ENCODE results near the gene C4orf54. TPM values are rescaled to one million over a fixed set of nuclear protein-coding genes. Genes with fewer than 3 reads are reported as not detected.

The C4orf54 gene
- total RNA-seq, 6 experiments from 2014 or later, result 0.02 to 0.03 (median 0.02) TPM; not detected in 1

DNA sequence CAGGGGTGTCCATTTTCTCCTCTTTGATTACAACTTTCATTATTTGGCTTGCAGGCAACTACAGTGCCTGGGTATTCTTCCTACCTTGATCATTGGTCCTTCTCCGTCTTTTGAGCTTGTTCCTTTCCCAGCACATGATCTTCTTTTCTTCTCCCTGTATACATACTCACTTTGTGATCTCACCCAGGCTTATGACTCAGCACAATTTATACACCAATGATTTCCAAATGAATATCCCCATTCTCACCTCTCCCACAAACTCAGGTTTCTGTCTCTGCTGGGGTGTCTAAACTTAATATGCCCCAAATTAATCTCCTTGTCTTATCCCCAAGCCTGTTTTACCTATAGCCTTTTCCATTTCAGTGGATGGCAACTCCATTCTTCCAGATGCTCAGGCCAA, 19.5 kb upstream of the C4orf54 start:
- H3K9me3 Mint-ChIP-seq, result peaks cover 25% of the 10 kb centered on the region
- peaks cover 2% of the 10 kb centered on the region; the same call in 1 of the 2 replicates for H3K27me3 Mint-ChIP-seq (ENCODE audit: insufficient read depth)
- H3K27ac Mint-ChIP-seq, result no peak overlapping the region
- H3K36me3 Mint-ChIP-seq (ENCODE audit: low read depth), result no peaks in the 10 kb centered on the region; the same call in 1 of the 2 replicates
- TF ChIP-seq, protein P1, sequence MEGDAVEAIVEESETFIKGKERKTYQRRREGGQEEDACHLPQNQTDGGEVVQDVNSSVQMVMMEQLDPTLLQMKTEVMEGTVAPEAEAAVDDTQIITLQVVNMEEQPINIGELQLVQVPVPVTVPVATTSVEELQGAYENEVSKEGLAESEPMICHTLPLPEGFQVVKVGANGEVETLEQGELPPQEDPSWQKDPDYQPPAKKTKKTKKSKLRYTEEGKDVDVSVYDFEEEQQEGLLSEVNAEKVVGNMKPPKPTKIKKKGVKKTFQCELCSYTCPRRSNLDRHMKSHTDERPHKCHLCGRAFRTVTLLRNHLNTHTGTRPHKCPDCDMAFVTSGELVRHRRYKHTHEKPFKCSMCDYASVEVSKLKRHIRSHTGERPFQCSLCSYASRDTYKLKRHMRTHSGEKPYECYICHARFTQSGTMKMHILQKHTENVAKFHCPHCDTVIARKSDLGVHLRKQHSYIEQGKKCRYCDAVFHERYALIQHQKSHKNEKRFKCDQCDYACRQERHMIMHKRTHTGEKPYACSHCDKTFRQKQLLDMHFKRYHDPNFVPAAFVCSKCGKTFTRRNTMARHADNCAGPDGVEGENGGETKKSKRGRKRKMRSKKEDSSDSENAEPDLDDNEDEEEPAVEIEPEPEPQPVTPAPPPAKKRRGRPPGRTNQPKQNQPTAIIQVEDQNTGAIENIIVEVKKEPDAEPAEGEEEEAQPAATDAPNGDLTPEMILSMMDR (IDR thresholded peaks at IDR 0.05), result no peak
- no peak for DNase-seq
- H3K4me1 Mint-ChIP-seq (ENCODE audit: low read depth), result no peaks in the 10 kb centered on the region
- no peak overlapping the region for H3K4me3 Mint-ChIP-seq

DNA sequence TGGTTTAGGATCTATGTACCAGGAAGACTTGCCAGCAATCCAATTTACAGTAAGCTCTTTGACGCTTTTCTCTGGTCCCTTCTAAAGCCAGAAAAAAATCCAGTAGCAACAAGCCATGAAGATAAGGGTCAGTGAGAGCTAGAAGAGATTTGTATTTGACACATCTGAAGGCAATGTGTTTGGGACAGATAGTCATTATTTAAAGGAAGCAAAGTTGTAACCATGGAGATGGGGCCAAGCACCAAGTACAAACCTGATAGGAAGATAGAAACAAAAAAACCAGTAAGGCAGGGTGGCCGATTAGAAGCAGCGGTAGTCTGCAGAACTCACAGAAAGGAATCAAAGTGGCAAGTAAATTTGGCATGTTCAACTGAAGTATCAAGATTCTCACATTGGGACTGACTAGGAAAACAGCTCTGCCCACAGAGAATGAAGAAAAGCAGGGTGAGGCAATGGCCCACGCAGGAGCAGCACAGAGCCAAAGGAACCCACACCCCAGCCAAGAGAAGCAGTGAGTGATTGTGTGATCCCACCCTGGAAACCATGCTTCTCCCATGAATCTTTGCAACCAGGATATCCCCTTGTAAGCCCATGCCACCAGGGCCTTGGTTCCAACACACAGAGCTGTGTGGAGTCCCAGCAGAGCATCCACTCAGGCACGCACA, 12.9 kb upstream of the C4orf54 start:
- Mint-ChIP-seq H3K36me3 (ENCODE audit: low read depth) (no peaks in the 10 kb centered on the region; the same call in 1 of the 2 replicates), H3K27me3 (ENCODE audit: insufficient read depth) (no peaks in the 10 kb centered on the region; the same call in 1 of the 2 replicates), H3K4me3 (no peak overlapping the region), H3K4me1 (ENCODE audit: low read depth) (no peaks in the 10 kb centered on the region), H3K9me3 (peaks cover 33% of the 10 kb centered on the region), H3K27ac (no peak overlapping the region)
- no peak for DNase-seq
- TF ChIP-seq, protein P1 (IDR thresholded peaks at IDR 0.05), result no peak

DNA sequence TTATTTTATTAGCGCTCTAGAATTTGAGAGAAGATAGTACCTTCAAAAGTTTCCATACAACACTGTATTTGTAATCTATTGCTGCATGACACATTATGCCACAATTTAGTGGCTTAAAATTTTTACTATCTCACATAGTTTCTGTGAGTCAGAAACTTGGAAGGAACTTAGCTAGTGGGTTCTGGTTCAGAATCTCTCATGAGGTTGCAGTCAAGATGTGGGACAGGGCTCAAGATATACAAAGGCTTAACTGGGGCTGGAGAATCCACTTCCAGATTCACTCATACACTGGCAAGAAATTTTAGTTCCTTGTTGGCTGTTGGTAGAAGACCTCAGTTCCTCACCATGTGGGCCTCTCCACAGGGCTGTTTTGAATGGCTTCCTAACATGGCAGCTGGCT, 11.5 kb upstream of the C4orf54 start:
- DNase-seq, result no peak
- Mint-ChIP-seq H3K4me1 (ENCODE audit: low read depth) (no peaks in the 10 kb centered on the region), H3K4me3 (no peak overlapping the region), H3K36me3 (ENCODE audit: low read depth) (no peaks in the 10 kb centered on the region; the same call in 1 of the 2 replicates), H3K9me3 (peaks cover 26% of the 10 kb centered on the region), H3K27ac (no peak overlapping the region), H3K27me3 (ENCODE audit: insufficient read depth) (no peaks in the 10 kb centered on the region; the same call in 1 of the 2 replicates)
- TF ChIP-seq, protein P1 (IDR thresholded peaks at IDR 0.05), result no peak

DNA sequence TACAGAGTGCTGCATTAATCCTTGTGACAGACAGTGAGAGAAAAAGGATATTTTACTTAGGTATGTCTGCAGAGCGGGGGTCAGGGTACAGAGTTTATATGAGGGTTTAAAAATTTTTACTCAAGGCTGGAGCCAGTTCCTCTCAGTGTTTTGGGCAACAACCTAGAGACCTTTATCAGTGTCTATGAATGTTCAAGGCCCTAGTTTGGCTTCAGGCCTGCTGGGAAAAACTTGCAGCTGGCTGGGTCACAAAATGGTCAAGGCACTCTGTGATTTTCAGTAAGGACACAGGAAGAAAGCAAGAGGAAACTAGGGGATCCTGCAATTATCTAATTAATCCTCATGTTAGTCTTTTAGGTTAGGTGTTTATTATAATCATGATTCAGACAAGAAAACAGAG, 10.8 kb upstream of the C4orf54 start:
- peaks cover 20% of the 10 kb centered on the region for H3K9me3 Mint-ChIP-seq
- no peak overlapping the region for H3K4me3 Mint-ChIP-seq
- no peaks in the 10 kb centered on the region; the same call in 1 of the 2 replicates for H3K36me3 Mint-ChIP-seq (ENCODE audit: low read depth)
- no peak for DNase-seq
- H3K4me1 Mint-ChIP-seq (ENCODE audit: low read depth), result no peaks in the 10 kb centered on the region
- TF ChIP-seq, protein P1 (IDR thresholded peaks at IDR 0.05), result no peak
- H3K27me3 Mint-ChIP-seq (ENCODE audit: insufficient read depth), result no peaks in the 10 kb centered on the region; the same call in none of the 2 replicates
- H3K27ac Mint-ChIP-seq, result no peak overlapping the region

DNA sequence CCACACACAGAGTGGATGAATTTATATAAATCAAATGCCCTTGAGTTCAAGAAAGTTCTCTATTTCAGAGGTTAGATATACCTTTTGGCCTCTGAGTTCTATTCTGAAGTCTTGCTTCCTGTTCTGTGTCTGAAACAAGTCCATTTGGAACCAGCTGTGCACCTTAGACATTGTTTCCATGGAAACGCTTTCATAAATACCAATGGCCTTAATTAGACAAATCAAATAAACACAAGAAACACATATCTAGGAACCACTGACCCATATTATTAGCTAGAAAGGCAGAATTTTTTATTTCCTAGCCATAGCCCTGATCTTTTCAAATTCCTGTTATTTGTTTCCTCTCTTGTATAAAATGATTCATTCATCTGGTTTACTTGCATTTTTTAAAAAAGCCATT, 8.4 kb upstream of the C4orf54 start:
- H3K27me3 Mint-ChIP-seq (ENCODE audit: insufficient read depth), result no peaks in the 10 kb centered on the region; the same call in 1 of the 2 replicates
- H3K4me1 Mint-ChIP-seq (ENCODE audit: low read depth), result no peaks in the 10 kb centered on the region
- DNase-seq, result no peak
- peaks cover 4% of the 10 kb centered on the region; the same call in 1 of the 2 replicates for H3K9me3 Mint-ChIP-seq
- H3K36me3 Mint-ChIP-seq (ENCODE audit: low read depth), result no peaks in the 10 kb centered on the region
- TF ChIP-seq, protein P1 (IDR thresholded peaks at IDR 0.05), result no peak
- no peak overlapping the region for H3K4me3 Mint-ChIP-seq
- H3K27ac Mint-ChIP-seq, result no peak overlapping the region

All from HFFc6 (cell line).